ENCODE data around the gene ATG9A.
A peak's percentile ranks its signal among the peaks of the same experiment; 100 is the strongest.

ATG9A gene

DNA sequence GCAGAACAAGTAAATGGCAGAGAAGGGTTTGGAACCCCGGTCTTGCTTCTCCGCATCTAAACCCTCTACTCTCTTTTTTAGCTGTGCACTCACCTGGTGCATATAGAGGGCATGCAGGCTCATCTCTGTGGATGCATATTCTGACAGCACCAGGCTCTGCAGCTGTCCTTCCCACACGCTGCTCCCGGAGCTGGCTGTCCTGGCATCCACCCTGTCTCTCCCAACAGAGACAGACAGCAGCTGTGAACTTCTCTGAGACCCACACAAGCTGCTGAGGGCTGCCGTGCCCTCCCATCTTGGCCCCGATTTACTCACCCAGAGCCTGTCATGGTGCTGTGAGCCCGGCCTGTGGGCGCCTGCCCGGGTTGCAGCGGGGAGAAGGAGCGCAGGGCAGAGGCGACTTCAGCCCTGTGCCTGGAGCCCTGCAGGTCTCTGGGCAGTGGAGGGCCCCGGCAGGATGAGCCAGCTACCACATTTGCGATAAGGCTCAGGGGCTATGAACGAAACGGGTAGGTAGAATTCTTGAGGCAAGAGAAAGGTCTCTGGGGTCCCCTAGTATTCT, 7.4 kb downstream of the ATG9A start:
- DNase-seq, result no peak

DNA sequence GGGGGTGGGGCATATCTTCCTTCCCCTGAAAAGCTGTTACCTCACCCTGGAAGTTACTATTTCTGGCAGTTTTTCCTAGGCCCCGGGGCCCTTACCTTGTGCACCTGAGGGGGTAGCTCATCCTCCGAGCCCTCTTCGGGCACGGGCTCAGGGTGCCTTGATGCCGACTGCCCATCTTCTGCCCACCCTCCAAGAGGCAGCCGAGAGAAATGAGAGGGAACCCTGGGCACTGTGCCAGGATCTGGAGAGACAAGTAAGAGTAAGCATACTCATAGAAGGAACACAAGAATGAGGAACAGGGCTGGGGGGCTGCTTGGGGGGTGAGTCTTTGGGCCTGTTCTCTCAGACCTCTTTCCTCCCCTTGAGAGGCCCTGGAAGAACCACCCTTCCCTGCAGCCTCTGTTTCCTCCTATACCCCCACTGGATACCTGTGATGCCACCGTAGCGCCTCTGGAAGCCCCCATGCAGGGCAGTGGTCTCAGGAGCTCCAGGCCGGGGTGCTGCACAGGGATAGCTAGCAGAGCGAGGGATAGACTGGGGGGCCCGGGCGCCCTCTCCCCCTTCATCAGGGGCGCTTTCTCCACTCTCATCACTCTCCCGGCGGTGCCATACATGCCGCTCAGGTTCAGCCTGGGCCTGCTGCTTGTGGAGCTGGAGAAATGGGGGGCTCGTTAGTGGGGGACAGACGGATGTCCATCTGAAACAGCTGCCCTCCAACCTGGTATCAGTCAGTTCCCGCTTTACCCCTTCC, 8.6 kb downstream of the ATG9A start:
- no peak for DNase-seq

DNA sequence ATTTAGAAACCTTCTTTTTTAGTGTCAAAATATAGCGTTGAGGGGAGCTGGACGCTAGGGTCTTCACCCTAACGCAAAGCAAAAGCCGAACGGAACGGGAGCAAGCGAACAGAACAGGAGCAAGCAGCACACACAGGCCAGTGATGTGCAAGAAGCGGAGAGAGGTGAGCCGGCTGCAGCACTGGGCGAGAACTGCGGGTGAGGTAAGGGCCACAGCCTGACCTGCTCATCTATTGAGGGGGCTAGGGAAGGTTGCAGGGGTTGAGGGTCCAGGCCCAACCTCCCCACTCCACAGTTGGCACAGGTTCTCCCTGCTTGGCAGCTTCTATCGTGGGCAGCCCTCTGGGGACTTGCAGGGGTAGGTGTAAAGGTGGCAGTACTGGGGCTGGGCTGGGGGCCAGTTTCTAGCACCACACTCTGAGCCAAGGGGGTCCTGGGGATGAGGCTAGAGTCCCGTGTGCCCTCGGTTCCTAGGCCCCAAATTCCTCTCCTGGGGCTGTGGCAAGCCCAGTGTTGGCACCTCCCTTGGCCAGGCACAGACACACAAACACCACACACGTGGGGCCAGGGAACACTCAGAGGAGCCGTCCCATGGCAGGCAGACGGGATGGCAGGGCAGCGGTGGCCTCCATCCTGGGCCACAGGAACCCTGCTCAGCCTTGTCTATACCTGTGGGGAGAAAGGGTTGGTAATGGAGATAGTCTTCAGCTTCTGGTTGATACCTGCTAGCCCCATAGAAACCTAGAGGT, 9.5 kb downstream of the ATG9A start:
- DNase-seq, result no peak

DNA sequence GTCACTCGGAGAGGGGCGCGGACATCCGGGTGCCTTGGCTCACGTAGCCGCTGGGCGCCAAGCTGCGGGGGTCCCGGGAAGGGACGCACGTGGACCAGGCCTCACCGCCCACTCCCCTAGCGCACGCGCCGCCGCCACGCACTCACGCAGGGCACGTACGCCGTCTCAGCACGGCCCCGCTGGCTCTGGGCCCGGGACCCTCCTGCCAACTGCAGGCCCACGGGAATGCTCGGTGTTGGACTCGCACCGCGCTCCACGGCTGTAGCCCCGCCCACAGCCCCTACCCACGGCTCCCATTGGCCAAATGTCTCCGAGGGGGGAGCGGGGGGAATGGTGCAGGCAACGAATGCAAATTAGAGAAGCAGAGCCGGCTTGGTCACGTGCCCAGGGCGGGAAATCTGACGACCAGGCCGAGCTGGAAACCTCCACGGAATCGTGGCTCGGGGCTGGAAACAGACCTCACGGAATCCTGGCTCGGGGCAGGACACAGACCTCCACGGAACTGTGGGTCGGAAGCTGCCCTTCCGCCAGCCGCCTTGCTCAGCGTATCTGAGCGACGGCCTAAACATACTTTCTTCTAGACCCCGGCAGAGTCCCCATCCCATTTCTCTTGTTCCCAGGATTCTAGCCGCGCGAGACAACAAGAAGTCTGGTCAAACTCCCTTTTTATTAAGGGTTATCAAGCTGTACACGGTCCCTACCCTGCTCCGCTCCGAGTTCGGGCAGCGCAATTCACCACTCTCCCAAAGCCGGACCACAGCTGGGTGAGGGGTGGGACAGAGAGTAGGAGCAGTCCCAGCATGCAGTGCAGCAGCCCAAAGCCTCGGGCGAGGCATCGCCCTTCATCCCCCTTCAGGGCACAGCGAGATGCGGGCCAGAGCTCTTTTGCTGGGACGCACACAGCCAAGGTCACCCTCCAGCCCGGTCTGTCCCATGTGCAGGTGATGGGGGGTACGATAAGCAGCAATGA, 10.4 kb downstream of the ATG9A start, which contains the start of gene ABCB6:
ABCB6 (minus strand) TSS at position 227 of the 970 bp plus-strand sequence. CDS start 285 bp downstream, outside the sequence.
- peak; percentile 94 for DNase-seq

DNA sequence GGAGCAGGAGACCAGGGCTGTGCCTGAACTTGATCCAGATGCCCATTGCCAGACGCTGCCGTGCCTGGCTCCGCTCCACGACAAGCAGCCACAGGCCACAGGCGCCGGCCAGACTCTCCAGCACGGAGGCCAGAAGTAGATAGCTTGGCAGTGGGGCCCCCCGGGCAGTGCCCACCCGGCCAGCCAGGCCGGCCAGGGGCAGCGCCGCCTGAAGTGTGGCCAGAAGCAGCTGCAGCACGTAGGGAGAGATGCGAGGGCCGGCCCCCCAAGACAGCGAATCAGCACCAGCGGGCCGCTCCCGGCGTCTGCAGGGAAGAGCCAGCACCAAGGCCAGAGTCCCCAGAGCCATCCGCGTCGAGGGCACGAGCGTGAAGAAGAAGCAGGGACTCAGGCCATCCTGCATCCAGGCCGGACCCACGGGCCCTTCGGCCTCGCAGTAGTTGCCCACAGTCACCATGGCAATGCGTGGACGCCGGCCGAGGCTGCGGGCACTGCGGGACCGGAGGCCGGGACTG, 11.2 kb downstream of the ATG9A start:
- DNase-seq, result peak; percentile 68

DNA sequence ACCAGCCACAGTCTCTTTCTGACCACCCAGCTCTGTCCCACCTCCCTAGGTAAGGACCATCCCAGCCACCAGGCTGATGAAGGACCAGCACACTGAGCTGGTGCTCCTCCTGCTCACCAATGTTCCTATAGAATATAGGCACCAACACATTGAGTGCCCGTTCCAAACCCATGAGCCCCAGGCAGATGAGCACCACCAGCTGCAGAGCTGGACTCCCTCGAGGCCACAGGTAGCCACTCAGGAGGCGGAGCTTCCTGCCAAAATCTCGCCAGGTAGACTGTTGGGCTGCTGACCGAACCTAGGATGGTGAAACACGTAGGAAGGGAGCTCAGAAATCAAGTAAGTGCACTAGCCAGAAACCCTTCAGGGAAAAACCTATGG, 12.9 kb downstream of the ATG9A start:
- DNase-seq, result no peak

DNA sequence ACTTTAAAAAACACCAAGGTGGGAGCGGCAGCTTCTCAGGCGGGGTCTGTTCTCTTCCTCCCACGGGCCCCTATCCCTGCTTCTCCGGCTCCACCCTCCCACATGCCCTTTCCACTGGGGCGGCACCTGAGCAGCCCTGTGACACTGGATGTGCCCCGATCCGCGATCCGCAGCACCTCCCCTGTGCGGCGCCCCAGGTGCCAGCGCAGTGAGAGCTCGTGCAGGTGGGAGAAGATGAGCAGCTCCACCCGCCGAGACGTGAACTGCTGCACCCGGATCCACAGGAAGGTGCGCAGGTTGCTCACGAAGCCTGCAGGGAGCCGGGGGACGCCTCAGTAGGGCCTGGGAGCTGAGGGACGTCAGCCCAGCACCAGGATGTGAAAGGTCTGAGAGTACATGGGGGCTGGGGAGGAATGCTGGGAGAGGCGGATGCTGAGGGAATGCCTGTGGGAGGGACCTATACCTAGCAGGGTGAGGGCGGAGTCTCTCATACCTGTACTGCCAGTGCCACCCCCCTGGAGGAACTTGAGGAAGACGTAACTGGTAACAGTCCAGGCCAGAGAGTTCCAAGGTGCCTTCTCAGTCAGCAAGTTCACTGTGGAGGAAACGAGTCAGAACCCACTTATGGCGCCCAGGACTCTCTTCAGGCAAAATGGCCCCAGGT, 13.4 kb downstream of the ATG9A start:
- no peak for DNase-seq

DNA sequence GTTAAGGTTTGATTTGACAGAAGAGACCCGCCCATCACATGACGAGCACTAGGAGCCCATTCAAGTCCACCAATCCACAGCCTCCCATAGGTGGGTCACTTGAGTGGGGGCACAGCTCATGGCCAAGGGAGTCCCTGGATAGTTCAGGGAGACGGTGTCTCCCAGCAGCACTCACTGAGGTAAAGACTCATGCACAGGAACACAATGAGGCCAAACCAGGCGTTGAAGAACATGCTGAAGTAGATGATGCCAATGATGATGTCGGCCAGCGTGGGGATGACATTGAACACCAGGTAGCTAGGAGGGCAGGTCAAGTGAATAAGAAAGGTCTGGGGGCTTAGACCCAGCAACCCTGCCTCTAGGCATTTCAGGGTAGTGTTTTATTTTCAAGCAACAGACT, 14.7 kb downstream of the ATG9A start:
- DNase-seq, result no peak

DNA sequence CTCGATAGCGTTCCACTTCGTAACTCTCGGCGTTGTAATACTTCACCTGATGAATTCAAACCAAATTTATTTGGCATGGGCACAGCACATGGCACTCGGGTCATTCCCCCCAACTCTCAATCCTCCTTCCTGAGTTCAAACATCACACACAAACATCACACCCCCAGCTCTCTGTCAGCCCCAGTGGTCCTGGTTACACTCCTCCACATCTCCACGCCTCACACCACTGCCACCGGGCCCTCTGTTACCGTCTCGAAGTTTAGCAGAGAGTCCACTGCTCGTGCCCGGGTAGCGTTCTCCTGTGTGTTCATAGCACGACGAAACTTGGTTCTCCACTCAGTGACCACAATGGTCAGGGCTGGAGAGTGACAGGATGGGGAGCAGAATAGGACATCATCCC, 15.3 kb downstream of the ATG9A start:
- no peak for DNase-seq

DNA sequence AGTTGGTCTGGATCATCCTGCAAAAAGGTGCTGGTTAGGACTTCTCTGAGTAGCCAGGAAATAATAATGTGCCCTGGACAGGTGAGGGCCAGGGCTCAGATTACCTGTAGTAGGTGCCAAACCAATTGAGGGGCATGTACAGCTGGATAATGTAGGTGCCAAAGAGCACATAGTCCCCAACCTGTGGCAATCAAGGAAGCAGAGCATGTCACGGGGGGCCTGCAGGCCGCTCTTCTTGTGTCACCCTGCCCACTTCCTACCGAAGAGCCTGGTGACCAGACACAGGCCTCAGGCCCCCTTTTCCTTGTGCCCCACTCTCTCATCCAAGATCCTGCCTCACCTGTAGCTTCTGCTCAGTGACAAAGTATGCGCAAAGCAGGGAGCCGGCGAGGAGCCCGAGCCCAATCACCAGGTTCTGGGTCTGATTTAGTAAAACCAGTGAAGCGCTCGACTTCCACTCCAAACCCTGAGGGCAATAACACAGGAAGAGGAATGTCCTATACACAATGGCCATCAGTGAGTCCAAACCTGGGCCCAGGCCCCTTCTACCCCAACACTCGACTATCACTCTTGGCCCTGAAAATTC, 15.9 kb downstream of the ATG9A start:
- DNase-seq, result no peak

DNA sequence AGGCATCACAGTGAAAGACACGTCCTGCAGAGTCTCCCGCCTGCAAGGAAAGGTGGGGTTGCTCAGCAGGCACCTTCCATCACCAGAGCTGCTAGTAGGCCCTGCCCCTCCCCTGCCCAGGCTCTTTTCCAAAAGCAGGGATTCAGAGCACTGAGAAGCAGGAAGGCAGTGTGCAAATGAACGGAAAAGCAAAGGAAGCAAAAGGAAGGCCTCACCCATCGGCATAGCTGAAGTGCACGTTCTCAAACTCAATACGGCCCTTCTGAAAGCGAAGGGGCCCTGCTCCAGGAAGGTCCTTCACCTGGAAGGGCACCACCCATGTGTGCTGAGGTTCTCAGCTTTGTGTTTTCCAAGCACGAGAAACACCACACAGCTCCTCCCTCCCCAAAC, 16.4 kb downstream of the ATG9A start:
- DNase-seq, result no peak

DNA sequence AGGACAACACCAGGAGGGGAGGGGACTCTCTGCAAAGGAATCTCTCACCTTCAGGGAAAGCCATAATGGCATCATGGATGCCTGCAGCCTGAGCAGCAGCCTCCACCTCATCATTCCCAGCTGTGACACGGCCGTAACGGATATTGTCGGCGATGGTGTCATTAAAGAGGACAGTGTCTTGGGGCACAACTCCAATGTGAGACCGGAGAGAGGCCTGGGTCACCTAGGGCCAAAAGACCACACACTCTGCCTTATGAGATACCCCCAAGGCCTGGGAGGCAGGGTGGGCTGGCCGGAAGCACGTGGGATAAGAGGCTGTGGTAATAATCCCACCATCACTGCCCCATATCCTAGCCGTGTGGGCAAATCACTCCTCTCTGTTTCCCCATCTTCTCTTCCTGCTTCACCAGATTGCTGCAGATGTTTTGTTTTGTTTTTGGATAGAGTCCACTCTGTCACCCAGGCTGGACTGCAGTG, 18.5 kb downstream of the ATG9A start:
- no peak for DNase-seq

DNA sequence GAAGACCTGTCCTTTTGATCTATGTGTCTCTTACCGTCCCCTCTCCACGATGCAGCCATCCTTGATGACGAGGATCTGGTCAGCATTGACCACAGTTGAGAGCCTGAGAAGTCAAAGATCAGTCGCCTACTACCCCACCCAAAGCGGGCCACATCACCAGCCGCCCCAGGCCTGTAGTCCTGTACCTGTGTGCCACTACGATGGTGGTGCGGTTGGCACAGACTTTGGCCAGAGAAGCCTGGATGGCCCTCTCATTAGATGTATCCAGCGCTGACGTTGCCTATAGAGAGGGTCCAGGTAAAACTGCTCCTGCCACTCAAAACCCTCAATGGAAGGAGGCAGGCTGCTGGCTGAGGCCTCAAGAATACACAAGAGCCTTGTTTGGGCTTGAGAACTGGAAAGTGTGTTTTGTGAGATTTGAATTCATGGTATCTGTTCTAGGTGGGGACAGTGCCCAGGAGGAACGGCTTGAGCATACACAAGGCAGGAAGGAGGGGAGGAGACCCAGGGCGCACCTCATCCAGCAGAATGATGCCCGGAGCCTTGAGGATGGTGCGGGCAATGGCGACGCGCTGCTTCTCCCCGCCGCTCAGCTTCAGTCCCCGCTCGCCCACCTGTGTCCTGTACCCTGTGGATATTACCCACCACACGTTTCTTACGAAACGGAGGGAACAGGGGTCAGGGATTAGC, 19.1 kb downstream of the ATG9A start:
- no peak for DNase-seq

DNA sequence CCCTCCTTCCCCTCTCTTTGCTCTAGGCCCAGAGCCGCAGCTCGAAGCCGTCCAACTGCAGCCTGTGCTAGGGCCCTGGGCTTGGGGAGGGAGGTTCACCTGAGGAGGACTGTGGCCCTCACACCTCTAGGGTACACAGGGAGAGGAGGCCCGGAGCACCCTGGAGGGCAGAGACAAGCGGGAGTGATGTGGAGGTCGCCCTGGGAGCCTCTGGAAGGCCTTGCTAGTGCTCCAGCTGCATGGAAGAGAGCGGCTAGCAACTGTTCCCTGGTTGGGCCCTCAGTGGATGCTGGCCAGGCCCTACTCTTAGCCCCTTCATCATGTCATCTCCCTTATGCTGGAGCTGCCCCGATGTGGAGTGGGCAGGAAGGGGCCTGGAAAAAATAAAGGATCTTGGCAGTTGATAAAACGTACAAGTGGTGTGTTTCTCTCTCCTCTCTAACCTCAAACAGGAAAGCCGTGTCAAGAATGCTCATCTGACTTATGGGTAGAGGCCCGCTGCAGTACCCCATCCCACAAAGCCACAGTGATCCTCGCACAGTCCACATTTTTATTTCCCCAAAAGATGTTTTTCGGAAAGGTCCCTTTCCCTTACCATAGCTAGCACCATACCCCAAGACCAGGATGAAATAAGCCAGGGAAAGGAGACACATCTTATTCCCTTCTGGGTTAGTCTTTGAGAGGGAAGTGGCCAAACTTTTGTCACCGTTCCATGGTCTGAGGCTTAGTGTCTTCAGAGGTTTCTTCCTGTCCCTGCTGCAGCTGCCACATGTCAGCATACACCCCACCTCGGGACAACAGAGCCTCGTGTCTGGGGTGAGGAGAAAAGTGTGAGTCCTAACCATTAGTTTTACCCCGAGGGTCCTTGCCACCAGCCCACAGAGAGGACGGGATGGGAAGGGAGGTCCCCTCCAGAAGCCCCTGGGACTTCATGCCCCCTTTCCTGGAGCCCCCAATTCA, 19.9 kb downstream of the ATG9A start:
- DNase-seq, result no peak

DNA sequence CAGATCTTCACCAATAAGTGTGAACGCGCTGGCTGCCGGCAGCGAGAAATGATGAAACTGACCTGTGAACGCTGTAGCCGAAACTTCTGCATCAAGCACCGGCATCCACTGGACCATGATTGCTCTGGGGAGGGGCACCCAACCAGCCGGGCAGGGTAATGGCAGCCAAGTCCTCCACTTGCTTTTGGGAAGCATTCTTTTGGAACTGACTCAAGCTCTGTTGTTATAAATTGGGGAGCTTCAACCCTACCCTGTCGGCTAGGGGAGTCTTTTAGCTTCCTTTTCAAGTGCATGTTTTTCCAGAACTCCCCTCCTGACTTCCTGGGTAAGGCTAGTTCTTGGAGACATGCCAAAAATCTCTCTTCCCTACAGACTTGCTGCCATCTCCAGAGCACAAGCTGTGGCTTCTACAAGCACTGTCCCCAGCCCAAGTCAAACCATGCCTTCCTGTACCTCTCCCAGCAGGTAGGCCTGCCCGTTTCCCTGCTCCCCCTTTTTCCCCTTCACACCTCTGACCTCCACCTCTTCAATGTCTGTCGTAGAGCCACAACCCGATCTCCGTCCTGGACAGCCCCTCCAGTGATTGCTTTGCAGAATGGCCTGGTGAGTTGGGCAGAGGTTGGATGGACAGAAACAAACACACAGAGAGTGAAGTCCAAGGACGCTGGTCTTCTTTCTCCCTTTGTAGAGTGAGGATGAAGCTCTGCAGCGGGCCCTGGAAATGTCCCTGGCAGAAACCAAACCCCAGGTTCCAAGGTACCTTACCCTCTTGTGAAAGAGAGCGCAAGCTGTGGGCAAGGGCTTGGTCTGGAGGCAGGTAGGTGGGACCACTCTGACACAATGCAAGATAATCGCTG, 21.3 kb downstream of the ATG9A start:
- peak; percentile 25 for DNase-seq

DNA sequence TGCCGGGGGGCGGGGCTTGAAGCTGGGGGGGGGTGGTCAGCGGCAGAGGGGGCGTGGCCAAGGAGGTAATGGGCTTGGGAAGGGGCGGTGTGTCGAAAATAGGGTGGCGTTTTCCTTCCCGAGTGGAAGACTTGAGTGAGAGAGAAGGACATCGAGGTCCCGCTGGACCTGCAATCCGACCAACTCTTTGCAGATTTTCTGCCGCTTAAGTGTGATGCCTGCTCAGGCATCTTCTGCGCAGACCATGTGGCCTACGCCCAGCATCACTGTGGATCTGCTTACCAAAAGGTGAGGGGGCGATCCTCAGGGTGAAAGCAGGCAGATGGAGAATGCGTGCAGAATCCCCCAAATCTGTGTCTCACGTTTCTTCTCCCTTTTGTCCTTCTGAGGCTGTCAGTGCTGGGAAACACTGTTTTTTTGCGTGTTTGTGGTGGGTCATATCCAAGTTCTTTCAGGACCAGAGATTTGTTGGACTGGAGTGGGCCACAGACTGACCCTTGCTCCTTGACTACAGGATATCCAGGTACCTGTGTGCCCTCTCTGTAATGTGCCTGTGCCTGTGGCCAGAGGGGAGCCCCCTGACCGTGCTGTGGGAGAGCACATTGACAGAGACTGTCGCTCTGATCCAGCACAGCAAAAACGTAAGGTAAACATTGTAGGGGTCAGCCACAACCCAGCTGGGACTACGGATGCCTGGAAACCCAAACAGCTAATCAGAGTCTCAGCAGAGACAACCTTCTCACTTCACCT, 22.1 kb downstream of the ATG9A start:
- DNase-seq, result no peak

DNA sequence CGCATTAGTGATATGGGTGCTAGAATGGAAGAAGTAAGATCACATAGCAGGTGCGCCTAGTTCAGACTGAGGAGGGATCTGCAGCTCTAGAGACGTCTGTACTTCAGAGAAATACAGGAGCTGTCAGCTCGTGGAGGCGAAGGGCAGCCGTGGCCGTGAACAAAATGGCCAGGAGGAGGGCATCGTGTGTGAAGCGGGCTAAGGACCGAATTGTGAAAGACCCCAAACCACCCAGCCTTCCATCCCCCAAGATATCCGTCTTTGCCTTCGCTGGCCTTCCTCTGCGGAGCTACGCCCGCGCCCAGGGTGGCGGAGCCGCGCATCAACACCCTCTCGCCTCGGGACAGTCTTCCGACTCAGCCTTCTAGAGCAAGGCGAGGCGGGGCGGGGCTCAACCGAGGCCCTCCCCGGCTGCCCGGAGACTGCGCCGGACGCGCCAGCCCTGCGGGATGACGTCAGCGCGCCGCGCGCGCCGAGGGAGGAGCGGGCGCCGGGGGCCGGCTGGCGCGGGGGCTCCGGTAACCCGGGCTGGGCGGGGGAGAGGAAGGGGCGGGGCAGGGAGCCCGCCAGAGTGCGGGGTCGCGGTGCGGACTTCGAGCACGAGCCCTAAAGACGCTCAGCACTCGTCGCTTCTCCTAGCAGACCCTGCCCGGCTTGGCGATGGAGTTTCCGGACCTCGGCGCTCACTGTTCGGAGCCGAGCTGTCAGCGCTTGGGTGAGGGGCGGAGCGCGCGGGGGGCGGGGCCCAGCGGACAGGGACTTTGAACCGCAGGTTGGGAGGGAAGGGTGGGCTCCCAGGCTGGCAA, 22.9 kb downstream of the ATG9A start, which contains the start of gene ZFAND2B:
ZFAND2B (plus strand) TSS at position 455 of the 806 bp plus-strand sequence; CDS start at position 661, 206 bp downstream.
- peak; percentile 94 for DNase-seq
